ENCODE measurements around the gene OR14K1. TPM values are rescaled to one million over a fixed set of nuclear protein-coding genes. Genes with fewer than 3 reads are reported as not detected.

The OR14K1 gene
- total RNA-seq, 3 donors from 2014 or later (not counting 1 experiment from before 2014, with no cell fraction given), result not detected

DNA sequence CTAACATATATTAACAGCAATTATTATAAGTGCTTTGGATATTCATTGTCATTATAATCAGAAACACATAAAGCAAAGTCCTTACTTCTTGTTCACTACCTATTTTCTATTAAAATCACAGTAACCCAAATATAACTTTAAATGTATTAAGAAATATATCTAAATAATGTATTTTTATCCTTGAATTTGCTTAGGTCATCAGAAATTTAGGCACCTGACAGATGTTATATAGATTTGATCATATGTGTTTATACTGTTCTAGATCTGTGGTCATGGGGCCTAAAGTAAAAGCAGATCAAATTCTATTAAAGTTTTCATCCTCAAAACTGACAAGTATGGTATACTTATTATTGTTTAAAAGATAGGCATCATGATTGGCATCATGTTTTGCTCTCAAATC is 31.2 kb downstream of the OR14K1 start:
- Mint-ChIP-seq H3K9me3 (peaks cover 3 to 4% of the 10 kb centered on the region in 2 donors), H3K27me3 (ENCODE audit: low read depth in 2 of 2) (no peaks in the 10 kb centered on the region), H3K36me3 (no peaks in the 10 kb centered on the region), H3K4me1 (no peaks in the 10 kb centered on the region), H3K4me3 (no peak overlapping the region), H3K27ac (no peak overlapping the region)
- Histone ChIP-seq H3K4me1 (ENCODE audit: control insufficient read depth, insufficient read depth, low read length) (no peaks in the 10 kb centered on the region), H3K4me3 (ENCODE audit: low read length) (no peak overlapping the region), H3K9me3 (ENCODE audit: control insufficient read depth, insufficient read depth, low read length) (no peaks in the 10 kb centered on the region), H3K36me3 (ENCODE audit: control insufficient read depth, insufficient read depth, low read length) (no peaks in the 10 kb centered on the region), H3K27me3 (ENCODE audit: control insufficient read depth, insufficient read depth, low read length) (no peaks in the 10 kb centered on the region), H3K27ac (ENCODE audit: low read length) (no peak overlapping the region)
- intact Hi-C loops (cut with micrococcal nuclease), result no loop called here
- ATAC-seq (no peak), DNase-seq (no peak)
- TF ChIP-seq, protein P1, sequence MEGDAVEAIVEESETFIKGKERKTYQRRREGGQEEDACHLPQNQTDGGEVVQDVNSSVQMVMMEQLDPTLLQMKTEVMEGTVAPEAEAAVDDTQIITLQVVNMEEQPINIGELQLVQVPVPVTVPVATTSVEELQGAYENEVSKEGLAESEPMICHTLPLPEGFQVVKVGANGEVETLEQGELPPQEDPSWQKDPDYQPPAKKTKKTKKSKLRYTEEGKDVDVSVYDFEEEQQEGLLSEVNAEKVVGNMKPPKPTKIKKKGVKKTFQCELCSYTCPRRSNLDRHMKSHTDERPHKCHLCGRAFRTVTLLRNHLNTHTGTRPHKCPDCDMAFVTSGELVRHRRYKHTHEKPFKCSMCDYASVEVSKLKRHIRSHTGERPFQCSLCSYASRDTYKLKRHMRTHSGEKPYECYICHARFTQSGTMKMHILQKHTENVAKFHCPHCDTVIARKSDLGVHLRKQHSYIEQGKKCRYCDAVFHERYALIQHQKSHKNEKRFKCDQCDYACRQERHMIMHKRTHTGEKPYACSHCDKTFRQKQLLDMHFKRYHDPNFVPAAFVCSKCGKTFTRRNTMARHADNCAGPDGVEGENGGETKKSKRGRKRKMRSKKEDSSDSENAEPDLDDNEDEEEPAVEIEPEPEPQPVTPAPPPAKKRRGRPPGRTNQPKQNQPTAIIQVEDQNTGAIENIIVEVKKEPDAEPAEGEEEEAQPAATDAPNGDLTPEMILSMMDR (IDR thresholded peaks at IDR 0.05), result no peak

Other genes starting within 250 kb of the OR14K1 start
- gene OR2C3, start 202.2 kb upstream of the OR14K1 start, total RNA-seq, result not detected
- gene GCSAML, start 189.5 kb upstream of the OR14K1 start, total RNA-seq, result 10 to 100 TPM in 1 of 3 donors, 1 to 10 TPM in 1, under 1 TPM in 1; 0.19 to 62.1 (median 1.4) TPM
- not detected for gene OR2G2, start 150.3 kb upstream of the OR14K1 start, total RNA-seq
- gene OR2G3, start 133.0 kb upstream of the OR14K1 start, total RNA-seq, result not detected
- not detected for gene OR13G1, start 58.9 kb upstream of the OR14K1 start, total RNA-seq
- not detected for gene OR6F1, start 22.0 kb upstream of the OR14K1 start, total RNA-seq
- gene OR14A2, start 9.5 kb downstream of the OR14K1 start, total RNA-seq, result not detected
- not detected for gene OR1C1, start 21.9 kb downstream of the OR14K1 start, total RNA-seq
- not detected for gene OR14A16, start 85.5 kb downstream of the OR14K1 start, total RNA-seq
- not detected for gene OR11L1, start 103.3 kb downstream of the OR14K1 start, total RNA-seq
- gene TRIM58, start 118.6 kb downstream of the OR14K1 start, total RNA-seq, result 1 to 10 TPM in 2 of 3 donors, under 1 TPM in 1; 0.50 to 3.9 (median 1.9) TPM
- 1 to 10 TPM in 1 of 3 donors, under 1 TPM in 2; 0.41 to 1.0 (median 0.65) TPM for gene OR2W3, start 157.0 kb downstream of the OR14K1 start, total RNA-seq
- not detected for gene OR2T8, start 181.6 kb downstream of the OR14K1 start, total RNA-seq
- not detected for gene OR2AJ1, start 186.3 kb downstream of the OR14K1 start, total RNA-seq
- gene OR2L8, start 210.2 kb downstream of the OR14K1 start, total RNA-seq, result 1 to 10 TPM in 1 of 3 donors, not detected in 2; 1.1 TPM
- under 1 TPM in 1 of 3 donors, not detected in 2; 0.88 TPM for gene OR2AK2, start 226.6 kb downstream of the OR14K1 start, total RNA-seq